Activated CD4-positive, alpha-beta T cell treated with anti-CD3 and anti-CD28 coated beads, Interleukin-2, amount 50 U/mL, for 48 hours (primary cell): ENCODE results near the gene CMTM2.

Experiments
- DNase-seq, 2 experiments: peaks; one replicate each; pipeline ENCODE4 v3.0.0-alpha.2; 2020

CMTM2 gene

DNA sequence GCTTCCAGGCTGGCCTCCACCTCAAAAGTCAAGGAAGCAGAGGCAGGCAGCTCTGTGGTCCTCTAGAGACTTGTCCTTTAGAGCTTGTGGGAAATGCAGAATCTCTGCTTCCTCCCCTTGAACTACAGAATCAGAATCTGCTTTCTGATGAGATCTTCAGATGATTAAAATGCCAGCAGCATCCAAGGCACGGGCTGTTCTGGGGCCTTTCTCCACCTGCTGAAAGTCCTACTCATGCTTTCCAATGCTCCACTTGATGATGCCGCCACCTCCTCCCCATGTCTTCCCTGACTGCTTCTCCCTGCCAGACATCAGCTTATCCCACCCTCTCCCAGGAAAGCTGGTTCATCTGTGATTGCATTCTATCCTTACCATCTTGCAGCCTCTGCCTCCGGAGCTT lies 58.5 kb downstream of the CMTM2 start:
- DNase-seq = no peak
